ENCODE measurements around the gene BEST2. TPM values are rescaled to one million over a fixed set of nuclear protein-coding genes. Genes with fewer than 3 reads are reported as not detected.
A peak's percentile ranks its signal among the peaks of the same experiment; 100 is the strongest.

Gene BEST2
- total and polyA plus RNA-seq, 2 of the 4 experiments (the other 2 are of a cell fraction), result not detected

- TF ChIP-seq CEBPB (IDR thresholded peaks at IDR 0.05; ENCODE audit: low read depth, low read length) (no peak), USF2 (IDR thresholded peaks at IDR 0.05; ENCODE audit: low read depth, low read length) (peak; percentile 54), CHD1 (IDR thresholded peaks at IDR 0.05; ENCODE audit: low read depth, low read length) (peak; percentile 100), MAZ (IDR thresholded peaks at IDR 0.05; ENCODE audit: borderline replicate concordance, low read depth, low read length) (peak; percentile 60; the same call in 1 of the 2 replicates)
- 0% methylated on average over 55 of the region's 84 CpGs; no CpG with 5 or more reads in 1 of the 2 experiments for WGBS, 2 experiments (ENCODE audit: extremely low coverage in 2 of 2, insufficient read length in 1 of 2)
- Histone ChIP-seq H3K9me1 (ENCODE audit: insufficient read depth, low read length) (no peaks in the 10 kb centered on the region; the same call in none of the 2 replicates), H3K36me3 (ENCODE audit: control insufficient read depth, insufficient read depth, low read length) (no peaks in the 10 kb centered on the region), H3K18ac (ENCODE audit: low read depth, low read length) (peak overlapping the region; percentile 64; the same call in 1 of the 2 replicates), H3K27me3 (ENCODE audit: control insufficient read depth, insufficient read depth, low read length) (no peaks in the 10 kb centered on the region), H4K8ac (ENCODE audit: low read depth in 2 of 2, low read length in 2 of 2) (peak overlapping the region; percentile 10 to 88; a peak in 2 of 4 replicates), H2BK20ac (ENCODE audit: low read depth, low read length) (no peak overlapping the region), H3K56ac (ENCODE audit: extremely low read depth, insufficient read depth, low read length) (peak overlapping the region; percentile 55), H4K20me1 (ENCODE audit: insufficient read depth, low read length) (peaks cover 20% of the 10 kb centered on the region), H2AK9ac (replicated peaks; ENCODE audit: low read depth, low read length, poor library complexity) (peak overlapping the region; percentile 97), H3K23ac (ENCODE audit: low read depth, low read length) (peak overlapping the region; percentile 69), H2AK5ac (ENCODE audit: low read depth, low read length) (peak overlapping the region; percentile 72), H2BK5ac (ENCODE audit: low read depth, low read length, poor library complexity, severe bottlenecking) (peak overlapping the region; percentile 92), H4K91ac (ENCODE audit: insufficient read depth, low read depth, low read length) (peak overlapping the region; percentile 64; the same call in 1 of the 2 replicates), H2AFZ (replicated peaks; ENCODE audit: low read length, poor library complexity) (peak overlapping the region; percentile 81), H3K4me1 (ENCODE audit: control insufficient read depth, insufficient read depth, low read length) (peaks cover 19% of the 10 kb centered on the region), H3K9ac (ENCODE audit: low read depth, low read length) (peak overlapping the region; percentile 80), H3K9me3 (ENCODE audit: control insufficient read depth, insufficient read depth, low read length) (no peaks in the 10 kb centered on the region), H3K4me3 (ENCODE audit: insufficient read depth, low read depth, low read length) (peak overlapping the region; percentile 97), H4K5ac (ENCODE audit: low read depth, low read length) (peak overlapping the region; percentile 62; the same call in 1 of the 2 replicates), H3K4ac (ENCODE audit: low read depth, low read length) (peak overlapping the region; percentile 83), H2BK15ac (ENCODE audit: low read depth, low read length) (no peak overlapping the region), H3K27ac (ENCODE audit: insufficient read depth, low read length) (peak overlapping the region; percentile 85), H3K4me2 (ENCODE audit: low read depth, low read length) (peak overlapping the region; percentile 88), H3K14ac (replicated peaks; ENCODE audit: low read depth, low read length) (peak overlapping the region; percentile 95), H3K79me1 (ENCODE audit: low read depth in 1 of 2, low read length in 2 of 2) (peaks cover 0 to 39% of the 10 kb centered on the region in 2 experiments; a peak in 2 of 4 replicates), H2BK120ac (ENCODE audit: low read depth, low read length) (peak overlapping the region; percentile 17; the same call in 1 of the 2 replicates)
- dilution Hi-C loops (cut with HindIII; ENCODE audit: low sequenced_read_pairs, unreplicated experiment) (no loop called here), intact Hi-C loops (cut with micrococcal nuclease) (no loop called here), in situ Hi-C loops (cut with MboI; ENCODE audit: low sequenced_read_pairs) (loop anchor here (25.0 kb wide), 1 partner anchor 1045 kb away; no protein-coding TSS in a partner anchor)
- ATAC-seq (ENCODE audit: low read depth) (no peak), DNase-seq (peak; percentile 55)
- no TSS peak for BruUV-seq (replicated peaks)
- ChIA-PET CTCF (interaction anchor here (1.1 to 3.0 kb wide), 5 partner anchors 15 to 35 kb away, joined by 3 to 14 read pairs (median 8); no protein-coding TSS in a partner anchor), POLR2A (ENCODE audit: unreplicated experiment) (interaction anchor here (0.6 to 2.4 kb wide), 7 partner anchors 9 to 358 kb away, joined by 3 to 11 read pairs (median 5); partner anchors contain the start of genes IER2 and STX10)
Measured at GRCh38 chr19:12792051-12792852, 40.7 kb downstream of the BEST2 start.
